HG03520 (cell line): ENCODE measurements around the gene QPCT.
"Not testable (repeated sequence)": the region's sequence is repeated elsewhere in the genome, so short reads cannot be mapped to it uniquely, and the experiment has no call there.

Experiments used
- ATAC-seq: cut with Tn5 transposase; IDR thresholded peaks from one replicate; pipeline ENCODE4 v1.9.1; 2021; ENCODE audit warnings: mild to moderate bottlenecking, moderate library complexity; ENCODE audit not compliant: unreplicated experiment

Gene QPCT

DNA sequence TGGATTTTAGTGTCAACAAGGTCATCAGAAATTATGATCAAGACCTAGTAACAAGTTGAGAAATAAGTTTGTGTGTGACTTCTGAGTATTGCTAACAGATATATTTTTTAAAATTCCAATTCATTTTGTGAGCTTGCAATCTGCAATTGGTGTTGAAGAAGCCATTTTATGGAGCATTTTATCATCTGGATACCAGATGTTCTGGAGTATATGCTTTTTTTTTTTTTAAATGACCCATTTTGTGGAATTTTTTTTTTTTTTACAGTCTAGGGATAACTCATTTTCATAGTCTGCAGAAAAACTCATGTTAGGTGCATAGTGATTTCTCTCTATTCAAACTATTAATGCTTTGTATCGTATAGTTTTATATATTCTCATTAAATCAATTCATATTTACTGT, 12.6 kb downstream of the QPCT start:
- no peak for ATAC-seq

GRCh38 chr2:37357530-37357929, 13.1 kb downstream of the QPCT start:
- no peak for ATAC-seq

DNA sequence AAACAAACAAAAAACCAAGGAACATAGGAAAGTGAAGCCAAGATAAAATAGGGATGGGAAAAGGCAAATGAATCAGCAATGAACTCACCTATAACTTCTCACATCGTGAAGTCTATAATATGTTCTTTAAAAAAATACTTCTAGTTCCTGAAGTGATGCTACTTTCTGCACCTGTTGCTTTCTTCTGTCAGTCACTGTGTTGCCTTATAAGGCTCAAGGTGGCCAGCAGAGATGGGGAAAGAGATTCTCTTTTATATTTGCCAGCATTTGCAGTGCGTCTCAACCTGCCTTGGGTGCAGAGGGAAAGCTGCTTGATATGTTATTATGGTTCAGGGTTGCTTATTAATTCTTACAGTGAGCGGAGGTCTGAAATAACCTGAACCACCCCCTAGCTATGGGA, 14.0 kb downstream of the QPCT start:
- ATAC-seq = no peak

DNA sequence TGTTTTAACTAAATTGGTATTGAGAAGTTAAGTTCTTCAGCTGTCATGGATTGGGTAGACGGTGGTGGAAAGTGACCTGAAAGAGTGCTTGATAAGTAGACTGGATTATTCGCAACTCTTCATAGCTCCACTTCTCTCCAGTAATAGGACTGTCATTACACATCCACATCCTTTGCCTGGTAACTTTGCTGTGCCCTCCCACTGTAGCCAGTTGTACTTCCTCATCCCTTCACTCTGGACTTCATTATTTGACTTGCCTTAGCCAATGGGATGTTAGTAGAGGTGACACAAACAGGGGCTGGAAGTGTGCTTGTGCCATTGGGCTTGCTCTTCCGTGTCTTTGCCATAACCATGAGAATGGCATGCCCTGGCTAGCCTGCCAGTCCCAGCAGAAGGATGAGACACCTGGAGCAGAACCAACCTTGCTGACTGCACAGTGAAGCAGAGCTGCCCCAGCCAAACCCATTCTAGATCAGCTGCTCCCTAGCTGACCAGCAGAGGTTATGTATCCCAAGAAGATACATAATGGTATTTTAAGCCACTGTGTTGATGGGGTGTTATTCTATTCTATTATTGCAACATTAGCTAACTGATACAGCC, 16.9 kb downstream of the QPCT start:
- ATAC-seq = no peak

GRCh38 chr2:37361994-37362698, 17.7 kb downstream of the QPCT start:
- ATAC-seq = no peak

DNA sequence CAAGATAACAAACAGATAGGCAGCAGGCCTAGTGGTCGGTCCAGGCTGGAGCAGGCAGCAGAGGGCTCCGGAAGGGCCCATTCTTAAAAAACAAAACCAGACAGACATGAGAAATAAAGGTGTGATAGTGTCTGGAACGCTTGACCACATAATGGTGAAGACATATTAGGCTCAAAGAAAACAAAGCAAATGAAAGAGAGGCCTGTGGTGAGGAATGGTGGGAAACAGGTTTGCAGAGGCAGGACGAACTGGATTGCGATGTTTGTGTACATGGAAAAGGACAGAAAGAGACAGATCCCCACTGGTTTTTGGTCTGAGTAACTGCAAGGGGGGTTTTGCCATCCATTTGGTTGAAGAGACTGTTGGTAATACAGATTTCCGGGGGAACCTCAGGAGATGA, 19.9 kb downstream of the QPCT start:
- no peak for ATAC-seq

DNA sequence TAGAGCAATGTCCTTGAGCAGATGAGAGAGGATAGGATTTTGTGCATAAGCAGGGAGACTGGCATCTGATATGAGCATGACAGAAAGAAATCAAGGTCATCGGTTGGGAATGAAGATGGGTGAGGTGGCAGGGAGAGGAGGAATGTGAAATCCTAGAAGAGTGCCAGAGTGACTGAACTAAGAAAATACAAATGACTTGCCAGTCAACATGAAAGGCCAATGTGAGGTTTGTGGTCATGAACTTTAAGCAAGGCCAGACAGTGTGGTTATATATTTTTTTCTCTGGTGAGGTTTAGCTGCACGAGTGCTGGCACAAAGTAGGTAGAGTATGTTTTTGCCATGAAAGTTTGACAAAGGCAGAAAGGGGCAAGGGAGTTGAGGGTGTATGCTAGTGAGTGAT, 21.2 kb downstream of the QPCT start:
- no peak for ATAC-seq

DNA sequence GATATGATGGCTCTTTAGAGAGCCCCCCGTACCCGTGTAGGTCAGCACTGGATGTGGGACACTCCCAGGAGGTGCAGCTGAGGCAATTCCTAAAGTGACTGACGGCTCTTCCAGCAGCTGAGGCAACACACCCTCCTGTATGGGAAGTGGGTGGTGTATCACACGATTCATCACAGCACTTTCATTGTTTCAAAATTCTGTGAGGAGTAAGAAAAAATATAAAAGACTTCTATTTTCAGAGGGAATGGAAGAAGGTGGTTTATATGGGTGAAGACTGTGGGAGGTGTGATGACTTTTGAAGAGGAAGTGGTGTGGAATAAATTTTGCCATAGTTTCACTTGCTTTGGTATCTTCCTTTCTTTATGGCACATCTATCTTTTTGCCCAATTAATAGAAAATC, 22.3 kb downstream of the QPCT start:
- no peak for ATAC-seq

DNA sequence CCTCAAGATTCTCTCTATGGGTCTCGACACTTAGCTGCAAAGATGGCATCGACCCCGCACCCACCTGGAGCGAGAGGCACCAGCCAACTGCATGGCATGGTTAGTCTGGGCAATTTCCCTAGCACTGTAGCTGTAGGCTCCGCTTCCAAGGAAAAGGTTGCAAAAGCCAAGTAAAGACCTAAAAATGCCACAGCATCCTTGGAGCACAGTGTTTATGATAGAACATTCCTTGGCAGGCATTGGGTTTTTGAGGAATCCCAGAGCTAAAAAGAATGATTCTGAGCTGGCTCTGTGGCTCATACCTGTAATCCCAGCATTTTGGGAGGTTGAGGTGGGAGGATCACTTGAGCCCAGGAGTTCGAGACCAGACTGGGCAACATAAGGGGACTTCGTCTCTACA, 22.9 kb downstream of the QPCT start:
- ATAC-seq = no peak

DNA sequence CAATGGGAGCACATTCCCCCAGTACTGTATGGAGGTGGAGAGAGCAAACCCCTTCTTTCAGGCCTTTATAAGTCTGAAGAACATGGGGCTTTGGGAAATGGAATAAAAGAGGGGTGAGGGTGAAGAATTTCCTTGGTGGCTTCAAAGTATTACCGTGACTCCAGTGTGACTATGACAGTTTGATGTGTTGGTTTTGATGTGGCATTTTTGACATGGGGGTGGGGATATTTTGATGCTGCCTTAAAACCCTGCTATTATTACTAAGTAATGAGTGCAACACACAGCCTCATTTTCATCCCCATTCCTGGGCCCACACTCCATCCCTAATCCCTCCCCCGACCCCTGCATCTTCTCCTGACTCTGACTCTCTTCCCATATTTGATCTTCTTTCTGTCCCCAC, 23.6 kb downstream of the QPCT start:
- ATAC-seq = no peak

GRCh38 chr2:37370666-37371065, 26.2 kb downstream of the QPCT start:
- ATAC-seq = no peak

DNA sequence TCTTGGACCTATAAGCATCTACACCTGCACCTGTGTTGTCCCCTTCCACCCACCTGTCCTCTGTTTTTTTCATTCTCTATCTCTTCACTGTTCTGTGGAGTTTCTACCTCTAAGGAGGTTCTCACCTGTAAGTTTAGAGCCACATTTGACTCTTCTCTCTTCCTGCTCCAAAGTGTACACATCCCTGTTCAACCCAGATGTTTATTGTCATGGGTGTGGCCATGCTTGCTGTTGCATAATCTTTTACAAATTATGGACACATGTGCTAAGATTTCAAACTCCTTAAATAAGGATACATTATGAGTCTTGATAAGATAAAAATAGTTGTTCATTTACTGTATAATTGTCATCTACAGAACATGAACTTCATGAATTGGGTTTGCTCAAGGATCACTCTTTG, 27.6 kb downstream of the QPCT start:
- ATAC-seq = no peak

GRCh38 chr2:37375741-37376288, 31.4 kb downstream of the QPCT start:
- peak; percentile 15 for ATAC-seq

- peak; percentile 91 for ATAC-seq
Observed at GRCh38 chr2:37376421-37377186, 32.2 kb downstream of the QPCT start.

DNA sequence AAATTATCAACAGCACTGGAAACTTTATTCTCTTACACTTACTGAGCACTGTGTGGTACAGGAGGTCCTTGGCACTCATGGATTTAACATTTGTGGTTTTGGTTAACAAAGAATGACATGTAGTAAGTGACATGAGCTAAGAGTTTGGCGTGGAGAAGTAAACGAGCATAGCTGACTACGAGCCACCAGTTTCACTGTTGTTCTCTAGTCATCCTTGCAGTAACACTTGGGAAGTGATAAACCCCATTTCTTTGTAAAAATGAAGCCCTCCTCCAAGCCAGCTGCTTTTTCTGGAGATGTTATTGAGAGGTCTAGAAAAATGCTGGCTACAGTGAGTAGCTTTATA, 32.7 kb downstream of the QPCT start:
- no peak for ATAC-seq

GRCh38 chr2:37378411-37378810, 34.0 kb downstream of the QPCT start:
- no peak for ATAC-seq

DNA sequence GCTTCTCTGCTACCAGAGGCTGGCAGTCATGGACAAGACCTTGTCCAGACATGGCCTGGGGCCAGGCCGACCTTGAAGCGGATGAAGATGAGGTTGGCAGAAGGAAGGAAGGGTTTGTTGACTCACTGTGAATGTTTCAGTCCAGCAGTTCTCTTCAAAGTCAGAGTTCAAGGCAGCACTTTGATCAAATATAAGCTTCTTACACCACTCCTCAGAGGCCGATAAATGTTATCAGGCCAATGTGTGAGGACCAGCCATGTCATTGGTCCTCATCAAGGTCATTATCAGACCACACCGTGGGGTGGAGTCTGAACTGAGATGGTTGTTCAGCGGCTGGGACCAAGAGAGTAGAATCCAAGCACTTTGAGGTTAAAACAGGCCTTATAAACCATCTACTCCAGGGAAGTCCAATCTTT, 35.5 kb downstream of the QPCT start:
- no peak for ATAC-seq

GRCh38 chr2:37380787-37381186, 36.4 kb downstream of the QPCT start:
- not testable (repeated sequence) for ATAC-seq

DNA sequence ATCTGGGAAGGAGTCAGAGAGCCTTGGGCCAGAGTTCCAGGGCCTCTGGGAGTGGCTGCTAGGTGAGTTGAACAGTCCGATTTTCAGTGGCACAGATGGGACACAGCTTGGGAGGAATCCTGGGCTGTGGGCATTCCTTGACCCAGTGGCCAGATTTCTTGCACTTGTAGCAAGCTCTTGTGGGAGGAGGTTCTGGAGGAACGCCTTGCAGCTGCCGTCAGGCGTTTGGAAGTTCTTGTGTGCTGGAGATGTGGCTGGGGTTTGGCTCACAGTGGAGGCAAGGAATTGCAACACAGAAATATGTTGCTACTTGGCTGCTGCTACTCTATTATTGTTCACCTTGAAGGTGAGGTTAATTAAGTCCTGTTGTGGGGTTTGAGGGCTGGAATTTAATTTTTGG, 39.8 kb downstream of the QPCT start:
- not testable (repeated sequence) for ATAC-seq

- no peak for ATAC-seq
Observed at GRCh38 chr2:37387148-37387835, 42.9 kb downstream of the QPCT start.

- no peak for ATAC-seq
Observed at GRCh38 chr2:37388074-37388473, 43.6 kb downstream of the QPCT start.
